Body of pancreas (tissue), 4 donors: Measurements from ENCODE around the gene PSEN1. TPM values are rescaled to one million over a fixed set of nuclear protein-coding genes. Genes with fewer than 3 reads are reported as not detected.

ENCODE experiments used
- ATAC-seq: fragments of 150-250 bp; one replicate; pipeline ENCODE4 v1.9.1; 2016
- DNase-seq, 4 donors: peaks; one replicate each; pipeline ENCODE4 v3.0.0-alpha.2; 2019
- H3K27ac ChIP-seq, 4 donors: fragments of 200-600 bp; sonication (generic); 1 replicate in 3 of 4; 2 replicates in 1 of 4; pipeline versions ENCODE4 v1.5.1 to v1.6.1; 2016 to 2019; ENCODE audit warnings: mild to moderate bottlenecking in 1 of 4, mixed read lengths in 1 of 4, moderate library complexity in 1 of 4
- H3K27me3 ChIP-seq, 2 donors: fragments of 200-600 bp; sonication (generic); one replicate each; pipeline ENCODE4 v1.6.0; 2016; ENCODE audit warnings: mild to moderate bottlenecking in 1 of 2
- H3K36me3 ChIP-seq, 2 donors: fragments of 200-600 bp; sonication (generic); replicated peaks in 1 of 2; 2 replicates each; pipeline ENCODE4 v1.5.1; 2016; ENCODE audit warnings: low read depth in 2 of 2; ENCODE audit not compliant: insufficient read depth in 1 of 2
- H3K4me1 ChIP-seq: fragments of 200-600 bp; sonication (generic); one replicate; pipeline ENCODE4 v1.6.0; 2016
- H3K4me3 ChIP-seq, 2 donors: fragments of 200-600 bp; sonication (generic); 1 replicate in 1 of 2; 2 replicates in 1 of 2; pipeline ENCODE4 v1.5.1; 2016 to 2019
- H3K9me3 ChIP-seq, 3 donors: fragments of 200-600 bp; sonication (generic); 1 replicate in 2 of 3; 2 replicates in 1 of 3; pipeline ENCODE4 v1.5.1; 2016
- POLR2A ChIP-seq, 3 donors: fragments of 450-650 bp; IDR thresholded peaks; one replicate each; pipeline ENCODE4 v1.6.1; 2016; ENCODE audit warnings: antibody characterized with exemption in 3 of 3, mild to moderate bottlenecking in 2 of 3
- WGBS, 2 donors: methylation state at CpG; one replicate each; pipeline ENCODE4 v1.1.5; 2017; 5-methylcytosine and 5-hydroxymethylcytosine counted together
- intact Hi-C: fragments of 100-400 bp; cut with DNase I; formaldehyde crosslinking; loops from one replicate; pipeline ENCODE4 v1.15.1; 2023
- total RNA-seq, 2 donors: library from RNA; depleted of rRNA; stranded (reverse); fragments of >200 nt; gene quantifications; one replicate each; pipeline ENCODE4 v1.1.0, GENCODE V29; 2016
- TF ChIP-seq, protein P1 (sequence below), 7 experiments: fragments of 450-650 bp in 4 of 7; fragments of 200-600 bp in 3 of 7; sonication (generic) in 3 of 7; IDR thresholded peaks; one replicate each; pipeline ENCODE4 v1.5.1; 2016 to 2019; ENCODE audit warnings: antibody characterized with exemption in 7 of 7

PSEN1 gene
- total RNA-seq, 2 donors from 2014 or later: 14.2 to 21.8 TPM

DNA sequence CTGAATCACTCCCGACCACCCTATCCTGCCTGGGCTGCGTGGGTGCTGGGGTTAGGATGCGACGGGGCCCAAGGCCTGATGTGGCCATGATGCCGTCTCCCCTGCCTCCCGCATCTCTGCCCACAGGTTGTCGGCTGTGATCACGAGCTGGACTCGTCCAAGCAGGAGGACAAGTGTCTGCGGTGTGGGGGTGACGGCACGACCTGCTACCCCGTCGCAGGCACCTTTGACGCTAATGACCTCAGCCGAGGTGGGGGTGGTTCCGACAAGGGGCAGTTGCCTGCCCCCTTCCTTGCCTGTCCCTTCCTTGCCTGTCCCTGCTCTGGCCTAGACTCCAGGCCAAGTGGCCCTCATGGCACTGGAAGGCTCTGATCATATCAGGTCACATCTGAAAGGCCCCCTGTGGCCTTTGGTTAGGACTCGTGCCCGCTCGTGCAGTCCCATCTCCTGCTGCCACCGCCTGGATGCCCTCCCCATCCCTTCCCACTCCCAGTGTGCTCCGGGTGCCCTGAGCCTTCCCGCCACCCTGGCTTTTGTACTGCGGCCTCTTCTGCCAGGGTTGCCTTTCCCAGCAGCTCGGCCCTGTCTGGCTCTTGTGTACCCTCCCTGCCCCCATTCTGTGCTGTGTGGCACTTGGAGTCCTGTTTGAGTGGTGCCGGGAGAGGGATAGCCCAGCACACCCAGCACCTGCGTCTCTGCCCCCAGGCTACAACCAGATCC, 114.6 kb downstream of the PSEN1 start:
- 84 to 89% methylated on average over 24 to 26 of the region's 27 CpGs for WGBS, 2 donors
- Histone ChIP-seq H3K27ac (no peak overlapping the region), H3K4me1 (peaks cover 4% of the 10 kb centered on the region), H3K27me3 (no peaks in the 10 kb centered on the region), H3K4me3 (no peak overlapping the region), H3K9me3 (no peaks in the 10 kb centered on the region), H3K36me3 (no peaks in the 10 kb centered on the region)
- ATAC-seq: no peak
- intact Hi-C loops: no loop called here
- DNase-seq: no peak
- TF ChIP-seq POLR2A (IDR thresholded peaks at IDR 0.05): no peak
- TF ChIP-seq, protein P1, sequence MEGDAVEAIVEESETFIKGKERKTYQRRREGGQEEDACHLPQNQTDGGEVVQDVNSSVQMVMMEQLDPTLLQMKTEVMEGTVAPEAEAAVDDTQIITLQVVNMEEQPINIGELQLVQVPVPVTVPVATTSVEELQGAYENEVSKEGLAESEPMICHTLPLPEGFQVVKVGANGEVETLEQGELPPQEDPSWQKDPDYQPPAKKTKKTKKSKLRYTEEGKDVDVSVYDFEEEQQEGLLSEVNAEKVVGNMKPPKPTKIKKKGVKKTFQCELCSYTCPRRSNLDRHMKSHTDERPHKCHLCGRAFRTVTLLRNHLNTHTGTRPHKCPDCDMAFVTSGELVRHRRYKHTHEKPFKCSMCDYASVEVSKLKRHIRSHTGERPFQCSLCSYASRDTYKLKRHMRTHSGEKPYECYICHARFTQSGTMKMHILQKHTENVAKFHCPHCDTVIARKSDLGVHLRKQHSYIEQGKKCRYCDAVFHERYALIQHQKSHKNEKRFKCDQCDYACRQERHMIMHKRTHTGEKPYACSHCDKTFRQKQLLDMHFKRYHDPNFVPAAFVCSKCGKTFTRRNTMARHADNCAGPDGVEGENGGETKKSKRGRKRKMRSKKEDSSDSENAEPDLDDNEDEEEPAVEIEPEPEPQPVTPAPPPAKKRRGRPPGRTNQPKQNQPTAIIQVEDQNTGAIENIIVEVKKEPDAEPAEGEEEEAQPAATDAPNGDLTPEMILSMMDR (IDR thresholded peaks at IDR 0.05): no peak

- no peaks in the 10 kb centered on the region for H3K9me3 ChIP-seq
- H3K27ac ChIP-seq: no peak overlapping the region
- DNase-seq (no peak), ATAC-seq (no peak)
- H3K4me3 ChIP-seq: no peak overlapping the region
- 86 to 87% methylated on average over 12 to 21 of the region's 30 CpGs for WGBS, 2 donors
- TF ChIP-seq, protein P1 (IDR thresholded peaks at IDR 0.05): no peak
- no peak for TF ChIP-seq POLR2A (IDR thresholded peaks at IDR 0.05)
- H3K4me1 ChIP-seq: no peaks in the 10 kb centered on the region
- H3K36me3 ChIP-seq: no peaks in the 10 kb centered on the region
- intact Hi-C loops: no loop called here
- no peaks in the 10 kb centered on the region for H3K27me3 ChIP-seq
Measured at GRCh38 chr14:73251516-73252215, 115.4 kb downstream of the PSEN1 start.

DNA sequence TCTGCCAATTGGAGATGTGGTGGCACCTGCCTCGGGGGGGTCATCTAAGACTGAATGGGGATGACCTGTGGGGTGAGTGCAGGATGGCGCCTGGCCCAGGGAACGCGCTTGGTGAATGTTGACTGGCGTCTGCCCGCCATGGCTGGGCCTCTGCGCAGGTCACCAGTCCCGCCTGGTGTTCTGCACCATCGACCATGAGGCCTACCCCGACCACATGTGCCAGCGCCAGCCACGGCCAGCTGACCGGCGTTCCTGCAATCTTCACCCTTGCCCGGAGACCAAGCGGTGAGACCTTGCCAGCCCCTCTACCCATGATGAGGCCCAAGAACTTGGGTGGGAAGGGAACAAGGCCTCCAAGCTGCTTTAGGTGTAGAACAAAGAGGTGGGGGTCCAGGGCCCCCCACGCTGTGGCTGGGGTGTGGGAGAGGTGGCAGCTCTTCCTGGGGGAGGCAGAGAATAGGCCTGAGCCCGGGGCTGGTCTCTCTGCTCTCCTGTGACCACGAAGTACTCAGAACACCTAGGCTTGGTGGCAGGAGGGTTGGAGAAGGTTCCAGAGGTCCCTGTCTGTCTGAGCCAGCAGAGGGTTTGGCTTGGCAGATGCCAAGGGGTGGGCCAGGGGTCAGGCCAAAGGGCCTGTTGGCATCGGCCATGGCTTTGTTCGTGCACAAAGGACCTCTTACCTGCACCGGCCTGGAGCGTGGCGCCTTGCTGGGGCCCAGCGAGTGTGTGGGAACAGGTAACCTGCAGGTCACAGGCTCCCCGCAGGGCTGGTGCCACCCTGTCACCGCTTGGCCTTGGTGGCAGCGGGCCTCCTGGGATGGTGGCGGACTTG, 116.4 kb downstream of the PSEN1 start:
- intact Hi-C loops: no loop called here
- no peak for DNase-seq

GRCh38 chr14:73253323-73253610, 117.0 kb downstream of the PSEN1 start:
- Histone ChIP-seq H3K27ac (no peak overlapping the region), H3K4me3 (no peak overlapping the region), H3K9me3 (no peaks in the 10 kb centered on the region), H3K36me3 (no peaks in the 10 kb centered on the region), H3K4me1 (no peaks in the 10 kb centered on the region), H3K27me3 (no peaks in the 10 kb centered on the region)
- TF ChIP-seq, protein P1 (IDR thresholded peaks at IDR 0.05): no peak
- TF ChIP-seq POLR2A (IDR thresholded peaks at IDR 0.05): no peak
- DNase-seq: no peak
- intact Hi-C loops: no loop called here
- 85 to 91% methylated on average over 10 of the region's 10 CpGs for WGBS, 2 donors
- ATAC-seq: no peak

More for the DNA sequence above, 116.4 kb downstream of the PSEN1 start:
- no peaks in the 10 kb centered on the region for H3K27me3 ChIP-seq
- H3K9me3 ChIP-seq: no peaks in the 10 kb centered on the region
- H3K4me1 ChIP-seq: no peaks in the 10 kb centered on the region
- 80 to 84% methylated on average over 15 to 28 of the region's 29 CpGs for WGBS, 2 donors
- no peak overlapping the region for H3K4me3 ChIP-seq
- no peaks in the 10 kb centered on the region for H3K36me3 ChIP-seq
- ATAC-seq: no peak
- TF ChIP-seq, protein P1 (IDR thresholded peaks at IDR 0.05): no peak
- no peak overlapping the region for H3K27ac ChIP-seq
